NCI-H2227 (cell line): ENCODE data around the gene MRPL33.

Experiments
- DNase-seq: peaks from one replicate; lab custom pipeline; 2025; ENCODE audit not compliant: unreplicated experiment; lab: John Stamatoyannopoulos, UW

MRPL33 gene

DNA sequence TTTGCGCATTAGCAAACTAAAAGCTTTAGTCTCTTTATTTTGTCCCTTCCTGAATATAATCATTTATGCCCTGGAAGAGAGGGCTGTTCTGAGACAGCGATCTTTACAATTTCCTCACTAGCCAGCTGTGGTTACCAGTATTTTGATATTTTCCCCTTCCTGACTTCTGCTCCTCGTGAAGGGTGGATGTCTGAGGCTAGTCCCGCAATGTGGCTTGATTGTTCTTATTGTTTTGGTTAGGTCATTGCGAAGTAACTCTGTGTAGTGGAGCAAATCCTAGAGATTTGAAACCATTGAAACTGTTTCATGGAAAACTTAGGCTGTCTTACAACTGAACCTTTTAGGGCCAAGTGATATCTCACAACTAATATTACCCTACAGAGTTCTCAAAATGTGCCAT is 2.4 kb downstream of the MRPL33 start:
- no peak for DNase-seq

DNA sequence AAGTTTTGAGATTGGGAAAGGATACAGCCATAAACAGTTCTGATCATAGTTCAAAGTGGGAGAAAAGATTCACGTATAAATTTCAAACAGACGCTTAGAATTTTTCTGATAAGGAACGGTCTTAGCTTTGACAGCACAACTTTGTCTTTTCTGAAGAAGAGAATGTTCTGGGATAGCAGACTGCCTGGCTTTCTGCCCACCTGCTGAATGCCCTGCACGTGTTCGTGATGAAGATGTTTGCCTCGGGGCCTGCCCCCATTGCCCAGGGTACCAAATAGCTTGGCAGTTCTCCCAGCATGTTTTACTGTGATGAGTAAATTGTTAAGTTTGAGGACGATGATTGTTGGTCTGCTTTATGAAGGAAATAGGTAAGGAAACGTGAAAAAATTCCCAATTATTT is 4.6 kb downstream of the MRPL33 start:
- DNase-seq: no peak

- DNase-seq: no peak
Measured at GRCh38 chr2:27776696-27777095, 5.2 kb downstream of the MRPL33 start.

- DNase-seq: no peak
Measured at GRCh38 chr2:27779417-27780055, 8.0 kb downstream of the MRPL33 start.

- no peak for DNase-seq
Measured at GRCh38 chr2:27781496-27781895, 10.0 kb downstream of the MRPL33 start.

DNA sequence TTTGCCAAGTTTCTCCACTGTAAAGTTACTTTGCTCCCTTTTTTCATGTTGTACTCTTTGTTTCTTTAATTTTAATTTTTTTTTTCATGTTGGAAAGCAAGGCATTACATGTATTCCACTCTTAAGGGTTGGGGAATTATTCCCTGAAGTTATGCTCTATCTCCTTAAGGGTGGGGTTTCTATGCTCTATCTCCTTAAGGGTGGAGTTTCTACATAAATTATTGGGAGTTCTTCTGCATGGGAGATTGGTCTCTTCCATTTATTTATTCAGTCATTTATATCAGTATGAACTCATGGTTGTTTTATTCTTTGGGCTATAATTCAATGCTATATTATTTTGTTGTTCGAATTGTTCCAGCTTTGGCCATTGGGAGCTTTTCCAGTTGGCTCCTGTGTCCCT is 11.2 kb downstream of the MRPL33 start:
- DNase-seq: no peak

GRCh38 chr2:27790796-27791195 is 19.3 kb downstream of the MRPL33 start:
- DNase-seq: no peak

DNA sequence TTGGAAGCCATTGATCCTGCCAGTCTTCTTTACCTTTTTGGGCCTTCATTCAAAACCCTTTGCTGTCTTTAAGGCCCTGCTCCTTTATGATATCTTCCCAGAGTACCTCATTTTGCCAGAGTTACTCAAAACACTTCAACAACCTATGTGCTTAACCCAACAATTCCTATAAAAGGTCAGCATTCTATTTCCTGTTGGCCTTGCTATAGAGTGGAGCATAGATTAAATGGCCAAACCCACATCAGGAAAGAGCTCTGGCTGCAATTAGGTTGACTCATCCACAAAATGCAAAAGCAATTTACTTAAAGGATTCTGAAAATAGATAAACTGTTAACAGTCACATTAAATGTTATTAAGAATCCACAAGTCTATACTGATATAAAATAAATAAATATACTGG is 21.2 kb downstream of the MRPL33 start:
- DNase-seq: no peak

DNA sequence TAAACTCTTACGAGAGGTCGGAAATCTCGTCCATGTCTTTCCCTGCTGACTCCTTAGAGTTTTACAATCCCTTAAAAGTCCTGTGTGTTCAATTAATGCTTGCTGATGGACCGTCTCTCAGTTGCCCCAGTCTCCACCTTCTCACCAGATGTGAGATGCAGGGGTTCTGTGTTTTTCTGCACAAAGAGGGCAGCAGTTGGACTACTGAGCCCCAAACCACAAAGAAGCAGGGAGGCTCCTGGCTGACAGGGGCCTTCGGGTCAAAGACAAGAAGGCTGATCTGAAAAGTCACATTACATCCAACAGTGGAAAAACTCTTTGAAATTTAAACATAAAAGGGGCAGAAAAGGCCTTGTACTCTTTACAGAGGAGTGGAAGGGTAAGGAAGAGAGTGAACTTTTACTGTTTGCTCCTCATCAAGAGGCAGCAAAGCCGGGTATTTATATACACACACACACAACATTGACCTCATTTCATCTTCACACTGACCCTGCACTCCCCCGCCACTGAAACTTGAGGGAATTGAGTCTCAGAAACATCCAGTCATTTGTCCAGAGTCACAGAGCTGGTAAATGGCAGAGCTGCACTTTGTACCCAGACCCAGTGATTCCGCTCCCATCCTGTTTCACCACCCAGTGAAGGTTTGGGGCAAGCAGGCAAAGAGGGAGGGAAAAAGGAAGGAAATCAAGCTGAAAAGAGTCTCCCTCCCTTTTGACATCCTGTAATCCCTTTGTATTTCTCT is 23.7 kb downstream of the MRPL33 start:
- DNase-seq: no peak

- peak; percentile 54 for DNase-seq
Measured at GRCh38 chr2:27795868-27796277, 24.4 kb downstream of the MRPL33 start.

GRCh38 chr2:27796791-27797765 is 25.6 kb downstream of the MRPL33 start:
- DNase-seq: no peak

DNA sequence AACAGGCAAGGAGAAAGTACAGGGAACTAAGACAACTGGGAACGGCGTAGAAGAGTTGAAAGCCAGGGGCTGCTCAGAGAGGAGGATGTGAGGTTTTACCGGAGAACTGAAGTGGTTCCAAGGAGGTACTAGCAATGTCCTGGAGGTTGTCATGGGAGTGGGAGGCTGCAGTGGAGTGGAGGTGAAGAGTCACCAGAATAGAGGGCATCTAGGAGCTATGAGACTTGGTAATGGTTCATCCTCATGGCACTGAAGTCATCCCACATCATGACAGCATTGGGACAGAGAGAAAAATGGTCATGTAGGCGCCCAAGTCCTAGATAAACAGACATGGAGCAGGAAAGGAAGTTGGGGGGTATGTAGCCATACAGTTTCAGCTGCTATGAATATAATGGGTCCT is 26.3 kb downstream of the MRPL33 start:
- no peak for DNase-seq

DNA sequence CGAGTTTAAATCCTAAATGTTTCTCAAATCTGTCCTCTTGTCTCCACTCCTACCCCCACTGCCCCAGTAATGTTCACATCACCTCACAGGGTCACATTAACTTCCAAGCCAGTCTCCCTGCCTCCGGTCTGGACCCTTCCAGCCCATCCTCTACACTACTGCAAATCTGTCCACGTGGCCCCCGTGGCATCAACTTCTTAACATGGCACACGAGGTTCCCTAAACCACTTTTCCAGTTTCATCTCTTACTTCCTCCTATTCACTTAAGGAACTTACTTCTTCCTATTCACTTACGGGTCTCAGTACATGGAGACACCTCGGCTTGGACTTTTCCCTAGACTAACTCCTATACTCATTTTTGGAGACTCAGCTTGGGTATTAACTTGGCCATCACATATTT is 27.0 kb downstream of the MRPL33 start:
- DNase-seq: no peak

- no peak for DNase-seq
Measured at GRCh38 chr2:27798948-27799645, 27.6 kb downstream of the MRPL33 start.

- no peak for DNase-seq
Measured at GRCh38 chr2:27799646-27800010, 28.1 kb downstream of the MRPL33 start.

DNA sequence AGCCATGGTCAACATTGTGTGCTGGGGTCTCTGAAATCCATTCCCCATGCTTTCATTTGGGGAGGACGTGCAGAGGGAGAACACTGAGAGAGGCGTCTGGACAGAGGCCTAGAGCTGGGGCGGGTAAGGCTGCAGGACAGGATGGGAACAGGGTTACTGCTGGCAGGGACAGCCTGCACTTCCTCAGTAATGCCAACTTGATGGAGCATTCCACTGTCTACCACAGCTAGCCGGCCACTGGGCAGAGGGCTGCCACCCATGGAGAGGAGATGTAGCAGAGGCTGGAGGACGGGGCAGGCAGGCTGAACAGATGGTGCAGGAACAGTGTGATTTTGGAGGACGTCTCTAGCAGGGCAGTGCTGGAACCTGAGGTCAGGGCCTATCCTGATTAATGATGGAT is 29.3 kb downstream of the MRPL33 start:
- no peak for DNase-seq

DNA sequence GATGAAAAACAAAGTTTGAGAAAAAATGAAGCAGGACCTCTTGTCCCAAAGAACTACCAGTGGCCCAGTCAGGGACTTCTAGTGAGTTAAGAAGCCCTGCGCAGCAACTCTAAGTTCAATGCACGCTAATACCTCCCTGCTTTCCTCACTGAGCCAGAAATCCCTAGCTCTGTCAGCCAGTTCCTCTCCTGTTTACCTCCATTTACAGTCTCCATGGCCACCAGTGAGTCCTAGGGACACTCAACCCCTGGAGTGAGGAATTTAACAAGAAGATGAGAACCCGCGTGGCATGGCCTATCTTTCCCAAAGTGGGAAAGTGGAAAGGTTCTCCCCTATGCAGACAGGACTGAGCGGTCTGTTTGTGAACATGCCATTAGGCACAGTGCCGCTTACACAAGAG is 31.0 kb downstream of the MRPL33 start:
- no peak for DNase-seq

DNA sequence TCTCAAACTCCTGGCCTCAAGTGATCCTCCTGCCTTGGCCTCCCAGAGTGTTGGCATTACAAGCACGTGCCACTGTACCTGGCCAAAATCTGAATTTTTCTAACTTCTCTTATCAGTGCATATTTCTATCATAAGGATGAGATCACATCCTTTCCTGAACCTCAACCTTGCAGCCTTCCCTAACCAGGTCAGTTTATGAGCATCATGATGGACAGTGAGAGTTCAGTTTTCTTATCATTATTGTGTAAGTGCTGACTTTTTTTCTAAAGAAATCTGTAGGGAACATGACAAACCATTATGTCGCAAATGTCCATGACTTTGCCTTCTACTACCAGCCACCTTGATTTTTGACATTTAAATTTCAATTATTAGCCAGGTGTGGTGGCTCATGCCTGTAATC is 31.5 kb downstream of the MRPL33 start:
- no peak for DNase-seq

DNA sequence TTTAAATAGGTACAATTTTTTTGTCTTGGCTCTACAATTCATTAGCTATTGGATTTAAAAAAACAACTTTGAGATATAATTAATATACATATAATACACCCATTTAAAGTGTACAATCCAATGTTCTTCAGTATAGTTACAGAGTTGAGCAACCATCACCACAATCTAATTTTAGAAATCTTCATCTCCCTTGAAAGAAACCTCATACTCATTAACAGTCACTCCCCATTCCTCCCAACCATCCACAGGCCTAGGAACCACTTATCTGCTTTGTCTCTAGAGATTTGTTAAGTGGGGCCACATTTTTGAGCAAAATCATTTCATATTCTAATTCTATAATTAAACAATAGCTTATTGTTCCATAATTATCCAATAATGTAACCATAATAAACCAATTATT is 32.6 kb downstream of the MRPL33 start:
- DNase-seq: no peak

- DNase-seq: no peak
Measured at GRCh38 chr2:27805180-27805579, 33.7 kb downstream of the MRPL33 start.
